ENCODE results near the gene ALOXE3. TPM values are rescaled to one million over a fixed set of nuclear protein-coding genes. Genes with fewer than 3 reads are reported as not detected.
A peak's percentile ranks its signal among the peaks of the same experiment; 100 is the strongest.

ALOXE3 gene
- polyA plus RNA-seq, 3 donors, result not detected

DNA sequence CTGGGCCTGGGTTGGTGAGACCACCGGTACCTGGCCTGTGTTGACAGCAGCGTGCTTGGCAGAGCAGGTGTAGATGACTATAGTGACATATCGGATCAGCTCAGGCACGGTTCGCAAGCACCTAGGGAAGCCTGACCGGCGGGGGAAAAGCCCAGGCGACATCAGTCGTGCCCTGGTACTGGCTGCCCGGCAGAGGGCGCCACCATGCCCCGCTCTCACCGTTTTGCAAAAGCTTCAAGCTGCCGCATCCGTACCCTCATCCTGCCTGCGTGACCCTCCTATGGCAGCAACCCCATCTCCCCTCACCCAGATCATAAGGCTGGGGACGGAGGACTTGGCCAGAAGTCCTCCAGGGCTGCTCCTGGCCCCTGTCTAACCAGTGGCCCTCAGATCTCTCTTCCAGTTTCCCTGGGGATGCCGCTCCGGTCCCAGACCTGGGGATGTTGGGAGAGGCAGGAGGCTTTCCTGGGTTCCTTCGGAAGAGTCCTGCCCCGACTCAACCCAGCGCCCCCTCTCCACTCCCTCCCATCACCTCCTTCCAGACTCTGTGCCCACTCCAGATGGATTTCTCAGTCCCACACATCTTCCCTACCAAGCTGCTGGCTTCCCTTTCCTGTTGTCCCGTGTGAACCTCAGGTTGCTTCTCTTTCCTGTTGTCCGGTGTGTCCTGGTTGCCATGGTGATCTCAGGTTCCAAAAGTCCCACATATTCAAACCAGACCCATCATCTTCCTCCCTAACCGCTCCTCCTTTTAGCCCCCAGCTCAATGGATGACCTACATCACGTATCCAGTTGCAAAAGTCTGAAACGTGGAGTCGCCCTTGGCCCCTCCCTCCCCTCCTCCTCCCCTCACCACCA, 44.5 kb downstream of the ALOXE3 start:
- peak; percentile 77 to 89 (median 83) for DNase-seq
- H3K27ac ChIP-seq (ENCODE audit: low read depth in 1 of 2, low read length in 2 of 2), result no peak overlapping the region
- no peaks in the 10 kb centered on the region for H3K79me2 ChIP-seq (ENCODE audit: insufficient read depth, low read length)
- peaks cover 5 to 61% of the 10 kb centered on the region in 2 donors for H3K27me3 ChIP-seq (ENCODE audit: control insufficient read depth in 2 of 2, insufficient read depth in 2 of 2, low read length in 2 of 2)
- H3K9ac ChIP-seq (ENCODE audit: insufficient read depth, low read length, poor library complexity, severe bottlenecking), result peak overlapping the region; percentile 31
- peak overlapping the region; percentile 86 for H2AFZ ChIP-seq (ENCODE audit: insufficient read depth, low read depth, low read length, poor library complexity, severe bottlenecking)
- peak overlapping the region; percentile 76 to 95 for H3K4me3 Mint-ChIP-seq
- peaks cover 54 to 62% (median 60%) of the 10 kb centered on the region in 3 donors for H3K27me3 Mint-ChIP-seq (ENCODE audit: low read depth in 3 of 3)
- no peaks in the 10 kb centered on the region for H3K36me3 ChIP-seq (replicated peaks in 1 of 2; ENCODE audit: control insufficient read depth in 1 of 2, insufficient read depth in 2 of 2, low read length in 2 of 2)
- peaks cover 11 to 21% of the 10 kb centered on the region in 2 donors for H3K36me3 Mint-ChIP-seq
- no peaks in the 10 kb centered on the region for H4K20me1 ChIP-seq (ENCODE audit: insufficient read depth, low read length)
- peaks cover 61% of the 10 kb centered on the region for H3K4me1 Mint-ChIP-seq
- intact Hi-C loops (cut with micrococcal nuclease), result no loop called here
- H3K9me3 ChIP-seq (replicated peaks in 1 of 2; ENCODE audit: control insufficient read depth in 1 of 2, insufficient read depth in 1 of 2, low read length in 2 of 2), result peaks cover 0 to 6% of the 10 kb centered on the region in 2 donors
- TF ChIP-seq, protein P1, sequence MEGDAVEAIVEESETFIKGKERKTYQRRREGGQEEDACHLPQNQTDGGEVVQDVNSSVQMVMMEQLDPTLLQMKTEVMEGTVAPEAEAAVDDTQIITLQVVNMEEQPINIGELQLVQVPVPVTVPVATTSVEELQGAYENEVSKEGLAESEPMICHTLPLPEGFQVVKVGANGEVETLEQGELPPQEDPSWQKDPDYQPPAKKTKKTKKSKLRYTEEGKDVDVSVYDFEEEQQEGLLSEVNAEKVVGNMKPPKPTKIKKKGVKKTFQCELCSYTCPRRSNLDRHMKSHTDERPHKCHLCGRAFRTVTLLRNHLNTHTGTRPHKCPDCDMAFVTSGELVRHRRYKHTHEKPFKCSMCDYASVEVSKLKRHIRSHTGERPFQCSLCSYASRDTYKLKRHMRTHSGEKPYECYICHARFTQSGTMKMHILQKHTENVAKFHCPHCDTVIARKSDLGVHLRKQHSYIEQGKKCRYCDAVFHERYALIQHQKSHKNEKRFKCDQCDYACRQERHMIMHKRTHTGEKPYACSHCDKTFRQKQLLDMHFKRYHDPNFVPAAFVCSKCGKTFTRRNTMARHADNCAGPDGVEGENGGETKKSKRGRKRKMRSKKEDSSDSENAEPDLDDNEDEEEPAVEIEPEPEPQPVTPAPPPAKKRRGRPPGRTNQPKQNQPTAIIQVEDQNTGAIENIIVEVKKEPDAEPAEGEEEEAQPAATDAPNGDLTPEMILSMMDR (IDR thresholded peaks at IDR 0.05), result peak; percentile 97
- peaks cover 49% of the 10 kb centered on the region in 2 donors for H3K4me1 ChIP-seq (ENCODE audit: control insufficient read depth in 1 of 2, insufficient read depth in 2 of 2, low read length in 2 of 2)
- peak overlapping the region in 6 of 7 donors; percentile 35 to 89 (median 78) for H3K27ac Mint-ChIP-seq
- 3% methylated on average over 23 of the region's 28 CpGs for WGBS (ENCODE audit: insufficient coverage)
- peak overlapping the region; percentile 76 for H3K4me2 ChIP-seq (replicated peaks; ENCODE audit: extremely low read depth, low read length, poor library complexity, severe bottlenecking)
- H3K9me3 Mint-ChIP-seq, result peaks cover 0 to 15% (median 7%) of the 10 kb centered on the region in 7 donors
- peak overlapping the region in 1 of 3 experiments; percentile 71 for H3K4me3 ChIP-seq (replicated peaks in 1 of 3; ENCODE audit: low read depth in 2 of 3, low read length in 3 of 3)

DNA sequence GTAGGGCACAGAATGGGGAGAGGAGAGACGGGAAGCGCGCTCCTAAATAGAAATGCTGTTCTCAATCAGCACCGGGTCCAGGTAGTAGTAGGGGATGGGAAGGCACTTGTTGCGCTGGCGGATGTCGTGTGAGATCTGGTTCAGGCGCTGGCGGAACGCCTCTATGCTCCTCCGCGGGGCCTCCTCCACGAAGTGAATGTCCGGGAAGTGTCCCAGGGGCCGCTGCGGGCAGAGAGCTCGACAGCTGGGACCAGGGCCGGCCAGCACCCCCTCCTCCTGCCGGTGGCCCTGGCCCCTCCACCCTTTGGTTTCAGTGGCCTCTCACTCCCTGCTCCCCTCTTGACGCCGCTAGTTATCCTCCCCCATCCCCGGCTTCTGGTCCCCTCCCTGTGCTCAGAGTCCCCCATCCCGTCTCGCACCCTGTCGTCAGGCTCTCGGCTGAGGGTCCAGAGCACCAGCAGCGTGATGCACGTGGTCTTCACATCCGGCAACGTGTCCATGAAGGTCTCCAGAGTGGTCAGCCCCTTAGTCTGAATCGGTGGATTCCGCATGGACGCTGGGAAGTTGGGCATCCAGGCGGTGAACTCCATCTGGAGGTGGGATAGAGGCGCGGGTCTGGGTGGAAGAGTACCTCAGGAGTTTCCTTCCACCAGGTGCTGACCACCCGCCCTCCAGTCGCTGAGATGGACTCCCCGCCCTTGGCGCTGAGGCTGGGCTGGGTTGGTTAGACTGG, 45.4 kb downstream of the ALOXE3 start:
- intact Hi-C loops (cut with micrococcal nuclease), result no loop called here
- H3K4me1 Mint-ChIP-seq, result peaks cover 70% of the 10 kb centered on the region
- Histone ChIP-seq H3K36me3 (replicated peaks in 1 of 2; ENCODE audit: control insufficient read depth in 1 of 2, insufficient read depth in 2 of 2, low read length in 2 of 2) (no peaks in the 10 kb centered on the region), H3K27ac (ENCODE audit: low read depth in 1 of 2, low read length in 2 of 2) (no peak overlapping the region), H3K4me3 (replicated peaks in 1 of 3; ENCODE audit: low read depth in 2 of 3, low read length in 3 of 3) (peak overlapping the region in 2 of 3 experiments; percentile 24 to 71), H3K9me3 (replicated peaks in 1 of 2; ENCODE audit: control insufficient read depth in 1 of 2, insufficient read depth in 1 of 2, low read length in 2 of 2) (peaks cover 0 to 6% of the 10 kb centered on the region in 2 donors), H3K27me3 (ENCODE audit: control insufficient read depth in 2 of 2, insufficient read depth in 2 of 2, low read length in 2 of 2) (peaks cover 5 to 53% of the 10 kb centered on the region in 2 donors), H3K4me1 (ENCODE audit: control insufficient read depth in 1 of 2, insufficient read depth in 2 of 2, low read length in 2 of 2) (peaks cover 58% of the 10 kb centered on the region in 2 donors), H3K79me2 (ENCODE audit: insufficient read depth, low read length) (no peaks in the 10 kb centered on the region), H4K20me1 (ENCODE audit: insufficient read depth, low read length) (no peaks in the 10 kb centered on the region), H3K4me2 (replicated peaks; ENCODE audit: extremely low read depth, low read length, poor library complexity, severe bottlenecking) (peak overlapping the region; percentile 76), H3K9ac (ENCODE audit: insufficient read depth, low read length, poor library complexity, severe bottlenecking) (peak overlapping the region; percentile 31), H2AFZ (ENCODE audit: insufficient read depth, low read depth, low read length, poor library complexity, severe bottlenecking) (peak overlapping the region; percentile 86)
- peaks cover 0 to 13% (median 7%) of the 10 kb centered on the region in 7 donors for H3K9me3 Mint-ChIP-seq
- H3K27ac Mint-ChIP-seq, result peak overlapping the region in 5 of 7 donors; percentile 34 to 89 (median 74)
- TF ChIP-seq, protein P1 (IDR thresholded peaks at IDR 0.05), result no peak
- H3K36me3 Mint-ChIP-seq, result peaks cover 11 to 21% of the 10 kb centered on the region in 2 donors
- 4% methylated on average over 38 of the region's 40 CpGs for WGBS (ENCODE audit: insufficient coverage)
- H3K27me3 Mint-ChIP-seq (ENCODE audit: low read depth in 3 of 3), result peaks cover 48 to 56% (median 52%) of the 10 kb centered on the region in 3 donors
- H3K4me3 Mint-ChIP-seq, result peak overlapping the region; percentile 76 to 95
- peak in 2 of 3 donors; percentile 30 to 35 for DNase-seq
